Uterus (tissue), 2 donors: ENCODE measurements around the gene PNRC1.

Experiments
- CTCF ChIP-seq, 4 experiments: fragments of 200-600 bp in 2 of 4; fragments of 450-650 bp in 2 of 4; sonication (generic) in 2 of 4; IDR thresholded peaks; one replicate each; pipeline ENCODE4 v1.5.1; 2016 to 2019; ENCODE audit warnings: antibody characterized with exemption in 4 of 4, mild to moderate bottlenecking in 2 of 4, moderate library complexity in 1 of 4
- POLR2A ChIP-seq, 2 donors: fragments of 450-650 bp; IDR thresholded peaks; one replicate each; pipeline ENCODE4 v1.6.1; 2016; ENCODE audit warnings: antibody characterized with exemption in 2 of 2, mild to moderate bottlenecking in 1 of 2, moderate library complexity in 1 of 2

- TF ChIP-seq CTCF (IDR thresholded peaks at IDR 0.05) = no peak
- no peak for TF ChIP-seq POLR2A (IDR thresholded peaks at IDR 0.05)
These were observed 53.4 kb downstream of the PNRC1 start for GRCh38 chr6:89133981-89134380.
